ENCODE data around the gene CASR.
A peak's percentile ranks its signal among the peaks of the same experiment; 100 is the strongest.

CASR gene

DNA sequence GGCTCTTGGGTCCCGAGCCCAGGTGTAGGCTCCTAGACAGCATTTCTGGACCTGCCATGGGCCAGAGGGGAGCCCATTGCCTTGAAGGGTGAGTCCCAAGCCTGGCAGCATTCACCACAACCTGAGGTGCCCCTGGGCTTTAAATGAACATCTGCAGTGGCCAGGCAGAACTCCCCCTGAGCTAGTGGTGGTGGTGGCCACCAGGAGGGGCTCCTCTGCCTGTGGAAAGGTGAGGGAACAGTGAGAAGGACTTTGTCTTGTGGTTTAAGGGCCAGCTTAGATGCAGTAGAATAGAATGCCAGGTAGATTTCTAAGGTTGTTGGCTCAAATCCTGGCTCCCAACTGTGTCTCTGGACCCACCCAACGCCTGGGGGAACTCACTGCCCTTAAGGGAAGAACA lies 55.6 kb downstream of the CASR start:
- H3K4me3 ChIP-seq (ENCODE audit: low read length) = no peak overlapping the region
- TF ChIP-seq, protein P1, sequence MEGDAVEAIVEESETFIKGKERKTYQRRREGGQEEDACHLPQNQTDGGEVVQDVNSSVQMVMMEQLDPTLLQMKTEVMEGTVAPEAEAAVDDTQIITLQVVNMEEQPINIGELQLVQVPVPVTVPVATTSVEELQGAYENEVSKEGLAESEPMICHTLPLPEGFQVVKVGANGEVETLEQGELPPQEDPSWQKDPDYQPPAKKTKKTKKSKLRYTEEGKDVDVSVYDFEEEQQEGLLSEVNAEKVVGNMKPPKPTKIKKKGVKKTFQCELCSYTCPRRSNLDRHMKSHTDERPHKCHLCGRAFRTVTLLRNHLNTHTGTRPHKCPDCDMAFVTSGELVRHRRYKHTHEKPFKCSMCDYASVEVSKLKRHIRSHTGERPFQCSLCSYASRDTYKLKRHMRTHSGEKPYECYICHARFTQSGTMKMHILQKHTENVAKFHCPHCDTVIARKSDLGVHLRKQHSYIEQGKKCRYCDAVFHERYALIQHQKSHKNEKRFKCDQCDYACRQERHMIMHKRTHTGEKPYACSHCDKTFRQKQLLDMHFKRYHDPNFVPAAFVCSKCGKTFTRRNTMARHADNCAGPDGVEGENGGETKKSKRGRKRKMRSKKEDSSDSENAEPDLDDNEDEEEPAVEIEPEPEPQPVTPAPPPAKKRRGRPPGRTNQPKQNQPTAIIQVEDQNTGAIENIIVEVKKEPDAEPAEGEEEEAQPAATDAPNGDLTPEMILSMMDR (IDR thresholded peaks at IDR 0.05; ENCODE audit: insufficient read depth, low read depth, low read length, missing control alignments) = no peak
- no peak for DNase-seq (ENCODE audit: low read depth)

DNA sequence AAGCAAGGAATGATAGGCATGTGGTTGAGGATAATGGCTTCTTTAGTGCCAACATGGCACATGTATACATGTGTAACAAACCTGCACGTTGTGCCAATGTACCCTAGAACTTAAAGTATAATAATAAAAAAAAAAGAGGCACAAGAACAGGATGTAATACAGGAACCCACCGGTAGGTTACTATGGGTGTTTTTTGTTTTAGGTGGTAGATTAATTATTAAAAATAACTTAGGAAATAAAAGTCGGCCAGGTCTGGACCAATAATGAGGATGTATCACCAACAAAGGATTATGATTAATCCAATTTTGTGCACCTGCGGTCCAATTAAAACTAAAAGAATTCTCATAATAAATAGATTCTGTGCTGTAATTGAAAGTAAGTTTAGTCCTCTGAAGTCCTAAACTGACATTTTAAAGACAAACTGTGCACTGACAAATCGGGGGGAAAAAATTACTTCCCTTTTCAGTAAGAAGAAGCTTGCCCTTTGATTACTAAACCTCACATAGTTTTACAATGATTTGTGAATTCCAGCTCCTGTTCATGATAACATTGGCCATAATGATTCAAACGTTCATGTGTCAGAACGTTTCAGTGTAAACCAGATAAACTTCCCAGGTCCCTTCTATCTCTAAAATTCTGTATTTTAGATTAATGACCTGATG lies 62.2 kb downstream of the CASR start:
- TF ChIP-seq, protein P1 (IDR thresholded peaks at IDR 0.05; ENCODE audit: insufficient read depth, low read depth, low read length, missing control alignments) = no peak
- peak; percentile 42 for DNase-seq (ENCODE audit: low read depth)
- no peak overlapping the region for H3K4me3 ChIP-seq (ENCODE audit: low read length)

DNA sequence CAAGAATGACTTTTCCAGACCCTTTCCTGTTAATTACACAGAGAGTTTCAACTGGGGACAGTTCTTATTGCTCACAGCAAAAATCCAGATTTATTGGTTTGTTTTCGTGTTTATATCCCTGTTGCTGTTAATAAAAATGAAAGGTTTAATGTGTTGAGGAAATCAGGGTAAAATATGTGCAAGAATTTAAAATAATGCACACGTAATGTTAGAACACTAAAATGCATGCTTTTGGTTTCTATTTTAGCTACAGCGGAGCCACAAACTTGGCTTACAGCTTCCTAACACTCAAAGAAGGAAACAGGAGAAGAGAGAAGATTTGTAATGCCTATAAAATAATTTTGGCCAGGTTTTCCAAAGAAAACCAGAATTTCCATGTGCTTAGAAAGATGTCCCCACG lies 62.7 kb downstream of the CASR start:
- DNase-seq (ENCODE audit: low read depth) = no peak
- H3K4me3 ChIP-seq (ENCODE audit: low read length) = no peak overlapping the region
- TF ChIP-seq, protein P1 (IDR thresholded peaks at IDR 0.05; ENCODE audit: insufficient read depth, low read depth, low read length, missing control alignments) = no peak

GRCh38 chr3:122247087-122247824 lies 63.8 kb downstream of the CASR start:
- no peak for DNase-seq (ENCODE audit: low read depth)
- TF ChIP-seq, protein P1 (IDR thresholded peaks at IDR 0.05; ENCODE audit: insufficient read depth, low read depth, low read length, missing control alignments) = no peak
- H3K4me3 ChIP-seq (ENCODE audit: low read length) = no peak overlapping the region

DNA sequence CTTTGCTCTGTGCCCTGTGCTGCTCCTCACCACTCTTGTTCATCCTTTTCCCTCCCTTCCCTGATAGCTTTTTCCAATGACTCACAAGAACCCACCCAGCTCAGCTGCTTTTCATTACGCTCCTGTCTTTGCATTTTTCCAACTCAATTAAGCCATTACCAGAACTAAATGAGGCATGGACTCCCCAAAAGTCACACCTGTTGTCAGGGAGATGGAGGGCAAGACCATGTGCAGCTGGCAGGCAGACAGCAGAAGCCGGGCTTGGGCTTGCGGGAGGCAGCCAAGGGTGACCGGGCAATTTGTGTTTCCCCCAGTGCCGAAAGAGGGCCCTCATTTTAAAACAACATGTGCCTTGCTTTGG lies 64.3 kb downstream of the CASR start:
- TF ChIP-seq, protein P1 (IDR thresholded peaks at IDR 0.05; ENCODE audit: insufficient read depth, low read depth, low read length, missing control alignments) = no peak
- DNase-seq (ENCODE audit: low read depth) = no peak
- no peak overlapping the region for H3K4me3 ChIP-seq (ENCODE audit: low read length)

- DNase-seq (ENCODE audit: low read depth) = no peak
- TF ChIP-seq, protein P1 (IDR thresholded peaks at IDR 0.05; ENCODE audit: insufficient read depth, low read depth, low read length, missing control alignments) = no peak
- H3K4me3 ChIP-seq (ENCODE audit: low read length) = no peak overlapping the region
These were observed 68.0 kb downstream of the CASR start for GRCh38 chr3:122251428-122251827.

All from epithelial cell of esophagus (primary cell).